Activated T-cell treated with anti-CD3 and anti-CD28 coated beads for 1 hour (primary cell): ENCODE data around the gene ZFAND2A.
"Not testable (repeated sequence)": the region's sequence is repeated elsewhere in the genome, so short reads cannot be mapped to it uniquely, and the experiment has no call there.

Experiments
- DNase-seq: peaks from one replicate; pipeline ENCODE4 v3.0.0-alpha.2; 2020; ENCODE audit warnings: low read depth

The ZFAND2A gene, protein sequence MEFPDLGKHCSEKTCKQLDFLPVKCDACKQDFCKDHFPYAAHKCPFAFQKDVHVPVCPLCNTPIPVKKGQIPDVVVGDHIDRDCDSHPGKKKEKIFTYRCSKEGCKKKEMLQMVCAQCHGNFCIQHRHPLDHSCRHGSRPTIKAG

DNA sequence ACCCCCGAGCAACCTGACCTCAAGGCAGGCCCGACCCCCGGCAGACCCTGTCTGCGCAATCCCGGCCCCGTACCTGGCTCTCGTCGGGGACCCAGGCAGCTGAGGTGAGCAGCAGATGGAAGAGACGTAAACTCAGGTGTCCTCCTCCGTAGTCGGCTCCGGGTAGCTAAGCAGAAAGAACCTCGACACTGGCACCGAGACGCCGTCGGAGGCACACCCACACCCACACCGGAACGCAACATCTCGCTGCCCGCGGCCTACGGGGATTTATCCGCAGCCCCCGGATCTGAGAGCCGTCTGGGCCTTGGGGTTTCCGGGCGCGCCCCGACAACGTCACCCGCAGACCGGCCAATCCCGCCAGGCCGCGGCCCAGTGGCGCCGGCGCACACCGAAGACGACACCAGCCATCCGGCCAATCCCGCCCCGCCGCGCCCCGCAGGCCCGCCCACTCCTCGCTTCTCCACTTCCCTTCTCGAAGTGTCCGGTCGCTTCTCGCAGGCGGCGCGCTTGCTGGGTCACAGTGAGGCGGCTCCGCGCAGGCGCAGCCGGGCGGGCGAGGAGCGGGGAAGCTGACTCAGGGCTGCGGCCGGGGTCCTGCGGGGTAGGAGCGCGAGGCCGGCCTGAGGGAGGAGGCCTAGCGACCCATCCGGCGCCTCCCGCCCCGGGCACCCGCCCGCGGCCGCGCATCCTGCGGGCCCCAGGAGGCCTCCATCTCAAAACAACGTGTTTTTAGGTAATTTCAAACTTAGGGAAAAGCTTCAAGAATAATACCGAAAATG is at the start of gene ZFAND2A:
ZFAND2A (minus strand) TSS at position 306 of the 779 bp plus-strand sequence. CDS start 1,984 bp downstream, outside the sequence.
- peak; percentile 99 for DNase-seq

- DNase-seq = no peak
Observed at GRCh38 chr7:1209097-1209496, 49.1 kb upstream of the ZFAND2A start.

DNA sequence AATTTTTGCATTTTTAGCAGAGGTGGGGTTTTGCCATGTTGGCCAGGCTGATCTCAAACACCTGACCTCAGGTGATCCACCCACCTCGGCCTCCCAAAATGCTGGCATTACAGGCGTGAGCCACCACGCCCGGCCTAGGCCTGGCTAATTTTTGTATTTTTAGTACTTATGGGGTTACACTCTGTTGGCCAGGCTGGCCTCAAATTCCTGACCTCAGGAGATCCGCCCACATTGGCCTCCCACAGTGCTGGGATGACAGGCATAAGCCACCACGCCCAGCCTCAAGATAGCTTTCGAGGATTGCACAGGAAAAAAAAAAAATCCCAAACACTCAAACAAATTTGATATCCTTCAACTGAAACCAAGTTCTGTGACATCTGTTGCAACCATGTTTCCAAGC is 45.7 kb upstream of the ZFAND2A start:
- not testable (repeated sequence) for DNase-seq

GRCh38 chr7:1204460-1205140 is 44.6 kb upstream of the ZFAND2A start:
- DNase-seq = no peak

GRCh38 chr7:1202914-1203313 is 42.9 kb upstream of the ZFAND2A start:
- not testable (repeated sequence) for DNase-seq

DNA sequence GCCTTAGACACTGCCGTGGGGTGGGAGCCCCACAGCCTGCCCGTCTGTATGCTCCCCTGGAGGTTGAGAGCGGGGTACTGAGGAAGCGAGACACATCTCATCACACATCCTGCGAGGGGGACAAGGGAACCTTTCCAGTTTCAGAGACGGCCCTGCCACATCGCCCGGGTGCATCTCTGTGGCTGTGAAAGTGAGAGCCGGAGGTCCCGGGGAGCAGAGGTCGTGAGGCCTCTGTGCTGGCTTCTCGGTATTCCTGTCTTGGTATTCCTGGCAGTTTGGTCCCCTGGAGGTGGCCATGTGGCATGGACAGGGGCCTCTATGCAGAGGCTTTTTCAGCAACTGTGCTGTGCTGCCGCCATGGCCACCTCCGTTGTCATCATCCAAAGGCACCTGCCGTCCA is 41.9 kb upstream of the ZFAND2A start:
- DNase-seq = no peak

GRCh38 chr7:1200045-1200444 is 40.0 kb upstream of the ZFAND2A start:
- no peak for DNase-seq

DNA sequence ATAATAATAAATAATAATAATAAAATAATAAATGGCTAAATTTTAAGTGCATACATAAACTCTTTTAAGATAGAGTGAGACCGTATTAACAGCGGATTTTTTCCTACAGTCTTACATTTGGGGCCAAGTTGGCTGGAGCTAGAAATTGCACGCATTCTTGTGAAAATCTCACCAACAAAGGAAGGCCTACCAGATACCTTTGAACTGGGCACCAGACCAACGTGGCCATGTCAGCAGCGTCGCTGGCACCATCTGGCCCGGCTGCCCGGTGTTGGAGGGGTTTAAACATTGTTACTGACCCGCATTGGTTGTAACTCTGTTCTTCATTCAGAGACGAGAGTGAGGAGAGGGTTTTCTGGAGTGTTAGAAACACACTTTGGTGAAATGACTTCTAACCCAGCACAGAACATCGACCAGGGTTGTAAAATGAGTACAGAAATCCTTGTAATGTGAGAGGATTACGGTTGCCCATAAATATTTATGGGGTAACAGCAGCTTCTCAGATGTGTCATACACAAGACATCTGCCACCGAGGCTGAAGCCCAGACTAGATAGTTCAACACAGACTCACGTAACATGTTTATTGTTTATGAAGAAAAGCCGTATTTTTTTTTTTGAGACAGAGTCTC is 38.1 kb upstream of the ZFAND2A start:
- DNase-seq = no peak

DNA sequence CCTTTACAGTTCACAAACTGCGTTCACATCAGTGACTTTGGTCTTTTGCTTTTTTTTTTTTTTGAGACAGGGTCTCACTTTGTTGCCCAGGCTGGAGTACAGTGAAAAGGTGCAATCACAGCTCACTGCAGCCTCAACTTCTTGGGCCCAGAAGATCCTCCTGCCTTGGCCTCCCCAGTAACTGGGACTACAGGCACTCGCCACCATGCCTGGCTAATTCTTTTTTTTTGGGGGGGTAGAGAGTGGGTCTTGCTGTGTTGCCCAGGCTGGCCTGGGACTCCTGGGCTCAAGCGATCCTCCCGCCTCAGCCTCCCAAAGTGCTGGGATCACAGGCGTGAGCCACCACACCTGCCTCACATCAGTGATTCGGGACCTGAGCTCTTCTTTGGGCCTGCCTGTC is 37.0 kb upstream of the ZFAND2A start:
- DNase-seq = no peak

DNA sequence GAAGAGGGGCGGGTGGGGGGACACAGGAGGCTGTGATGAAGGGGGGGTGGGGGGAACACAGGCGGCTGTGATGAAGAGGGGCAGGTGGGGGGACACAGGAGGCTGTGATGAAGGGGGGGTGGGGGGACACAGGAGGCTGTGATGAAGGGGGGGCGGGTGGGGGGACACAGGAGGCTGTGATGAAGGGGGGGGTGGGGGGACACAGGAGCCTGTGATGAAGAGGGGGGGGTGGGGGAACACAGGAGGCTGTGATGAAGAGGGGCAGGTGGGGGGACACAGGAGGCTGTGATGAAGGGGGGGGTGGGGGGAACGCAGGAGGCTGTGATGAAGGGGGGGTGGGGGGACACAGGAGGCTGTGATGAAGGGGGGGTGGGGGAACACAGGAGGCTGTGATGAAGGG is 36.4 kb upstream of the ZFAND2A start:
- not testable (repeated sequence) for DNase-seq

DNA sequence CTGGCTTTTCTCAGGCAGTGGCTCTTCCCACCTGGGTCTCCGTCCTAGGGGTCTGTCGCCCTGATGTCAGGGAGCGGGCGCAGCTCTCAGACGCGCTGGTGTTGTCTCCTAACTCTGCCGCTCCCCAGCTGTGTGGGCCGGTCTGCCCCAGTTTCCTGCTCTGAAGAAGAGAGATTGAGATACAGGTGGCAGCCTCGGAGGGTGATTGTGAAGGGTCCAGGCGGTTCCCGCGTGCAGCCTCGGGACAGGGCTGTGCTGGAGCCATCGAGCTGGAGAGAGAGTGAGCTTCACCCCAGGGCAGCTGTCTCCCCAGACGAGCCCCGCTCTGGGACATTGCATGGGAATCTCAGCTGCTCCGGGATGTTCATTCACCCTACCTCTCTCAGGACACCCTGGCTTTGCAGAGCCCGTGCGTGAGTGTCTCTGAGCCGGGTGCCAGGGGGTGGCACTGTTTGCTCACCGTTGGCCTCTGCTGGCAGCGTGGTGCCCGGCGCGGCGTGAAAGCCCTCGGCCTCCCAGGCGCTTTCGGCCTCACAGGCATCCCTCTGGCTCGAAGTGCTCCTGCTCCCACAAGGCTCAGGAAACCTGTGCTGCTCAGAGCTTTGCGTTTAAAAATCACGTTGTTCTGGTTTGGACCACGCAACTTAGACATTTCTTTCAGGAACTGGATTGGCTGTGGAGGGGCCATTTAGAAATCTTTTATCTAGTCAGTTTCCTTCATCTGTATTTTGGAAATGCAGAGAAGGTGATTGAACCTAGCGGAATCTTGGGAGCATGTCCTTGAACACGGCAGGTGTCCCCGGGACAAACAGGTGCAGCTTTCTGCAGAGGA is 33.8 kb upstream of the ZFAND2A start:
- DNase-seq = peak; percentile 25

- no peak for DNase-seq
Observed at GRCh38 chr7:1192171-1192676, 32.2 kb upstream of the ZFAND2A start.

GRCh38 chr7:1189986-1190772 is 30.2 kb upstream of the ZFAND2A start:
- no peak for DNase-seq

DNA sequence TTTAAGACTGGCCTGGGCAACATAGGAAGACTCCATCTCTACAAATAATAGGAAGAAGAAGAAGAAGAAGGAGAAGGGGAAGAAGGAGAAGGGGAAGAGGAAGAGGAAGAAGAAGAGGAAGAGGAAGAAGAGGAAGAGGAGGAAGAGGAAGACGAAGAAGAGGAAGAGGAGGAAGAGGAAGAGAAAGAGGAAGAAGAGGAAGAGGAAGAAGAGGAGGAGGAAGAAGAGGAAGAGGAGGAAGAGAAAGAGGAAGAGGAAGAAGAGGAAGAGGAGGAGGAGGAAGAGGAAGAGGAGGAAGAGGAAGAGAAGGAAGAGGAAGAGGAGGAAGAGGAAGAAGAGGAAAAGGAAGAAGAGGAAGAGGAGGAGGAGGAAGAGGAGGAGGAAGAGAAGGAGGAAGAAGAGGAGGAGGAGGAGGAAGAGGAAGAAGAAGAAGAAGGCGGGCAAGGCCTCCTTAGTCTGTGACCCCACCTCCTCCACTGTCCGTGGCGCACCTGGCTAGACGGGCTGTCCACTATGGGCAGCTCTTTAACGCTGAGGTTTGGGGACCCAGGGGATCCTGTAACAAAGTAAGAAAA is 28.8 kb upstream of the ZFAND2A start:
- no peak for DNase-seq

DNA sequence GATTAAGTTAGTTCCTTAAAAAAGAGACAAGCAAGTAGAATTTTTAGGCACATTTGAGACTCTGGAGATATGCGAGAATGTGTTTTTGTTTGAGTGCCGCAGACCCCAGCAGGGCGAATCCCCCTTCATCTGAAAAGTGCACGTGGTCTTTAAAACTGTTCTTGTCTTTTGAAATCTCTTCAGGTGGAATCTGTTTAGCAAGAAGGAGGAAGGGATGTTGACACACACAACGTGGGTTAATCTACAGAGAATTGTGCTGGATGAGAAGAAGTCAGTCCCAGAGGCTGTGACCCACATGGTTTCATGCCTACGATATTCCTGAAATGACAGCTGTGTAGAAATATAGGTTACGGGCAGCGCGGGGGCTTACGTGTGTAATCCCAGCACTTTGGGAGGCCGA is 27.1 kb upstream of the ZFAND2A start:
- DNase-seq = no peak

GRCh38 chr7:1181640-1182039 is 21.6 kb upstream of the ZFAND2A start:
- DNase-seq = no peak

DNA sequence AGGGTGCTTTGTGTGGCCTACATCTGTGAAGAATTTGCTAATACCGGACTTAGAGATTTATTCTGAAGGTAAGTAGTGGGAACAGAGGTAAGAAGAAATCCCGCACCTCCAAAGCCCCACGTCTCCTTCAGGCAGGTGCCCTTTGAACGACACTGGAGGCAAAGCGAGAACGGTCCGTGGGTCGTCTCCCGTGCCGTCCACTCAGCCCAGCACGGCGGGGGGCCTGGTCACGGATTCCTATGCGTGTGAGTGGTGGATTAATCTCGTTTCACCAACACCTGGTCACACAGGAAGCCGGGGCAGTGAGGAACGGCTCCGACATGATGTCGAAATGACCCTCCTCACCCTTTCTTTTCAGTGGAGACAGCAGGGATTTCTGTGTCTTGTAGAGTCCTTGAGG is 21.0 kb upstream of the ZFAND2A start:
- no peak for DNase-seq

DNA sequence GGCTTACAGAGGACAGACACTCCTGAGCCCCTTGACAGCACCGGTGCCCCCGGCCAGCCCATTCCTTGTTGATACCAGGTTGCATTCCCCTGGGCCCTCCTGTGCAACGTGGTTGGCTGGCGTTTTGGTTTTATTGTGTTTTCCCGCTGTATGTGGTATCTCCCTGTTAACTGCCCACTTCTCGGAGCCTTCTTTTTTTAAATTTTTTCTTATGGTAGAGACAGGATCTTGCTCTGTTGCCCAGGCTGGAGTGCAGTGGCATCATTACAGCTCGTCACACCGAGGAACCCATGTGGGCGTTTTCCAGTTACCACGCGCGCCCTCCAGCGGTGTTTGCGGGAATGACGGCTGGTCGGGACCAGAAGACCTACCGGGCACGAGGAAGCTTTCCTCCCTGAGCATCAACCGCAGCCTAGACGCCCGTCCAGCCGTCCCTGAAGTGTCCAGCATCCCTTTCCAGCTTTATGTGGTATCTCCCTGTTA is 16.9 kb upstream of the ZFAND2A start:
- DNase-seq = peak; percentile 74

DNA sequence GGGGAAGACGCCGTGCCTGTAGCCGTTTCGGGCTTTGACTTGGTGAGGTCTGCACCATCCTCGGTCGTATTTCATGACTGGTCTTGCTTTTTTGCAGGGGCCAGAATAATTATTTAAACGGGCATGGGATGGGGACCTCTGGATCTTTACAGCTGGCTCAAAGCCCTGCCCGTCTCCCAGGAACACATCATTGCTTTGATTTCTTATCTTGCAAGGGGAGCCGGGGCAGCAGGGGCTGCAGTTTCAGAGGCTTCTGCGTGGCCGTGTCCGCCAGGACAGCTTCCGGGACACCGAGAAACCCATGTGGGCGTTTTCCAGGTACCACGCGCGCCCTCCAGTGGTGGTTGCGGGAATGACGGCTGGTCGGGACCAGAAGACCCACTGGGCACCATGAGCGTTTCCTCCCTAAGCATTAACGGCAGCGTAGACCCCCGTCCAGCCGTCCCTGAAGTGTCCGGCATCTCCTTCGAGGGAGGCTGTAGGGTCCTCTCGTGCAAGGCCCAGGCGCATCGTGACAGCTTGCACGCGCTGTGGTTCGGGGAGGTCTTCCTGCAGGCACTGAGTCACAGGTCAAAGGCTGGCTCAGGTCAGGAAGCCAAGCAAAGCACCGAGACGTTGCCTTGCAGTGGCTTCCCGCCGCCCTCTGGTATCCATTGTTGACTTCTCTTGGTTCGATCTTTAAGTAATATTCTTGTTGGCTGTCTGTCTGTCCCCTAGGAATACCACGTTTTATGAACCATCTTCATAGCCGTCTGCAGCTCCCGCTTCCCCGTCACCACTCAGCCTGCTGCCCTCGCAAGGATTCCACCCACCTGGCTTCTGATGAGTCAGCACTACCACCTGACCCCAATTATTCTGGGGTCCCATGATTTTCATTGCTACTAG is 16.2 kb upstream of the ZFAND2A start:
- peak; percentile 80 for DNase-seq
